Psoas muscle (tissue), 8 donors: ENCODE results near the gene EIF3F. TPM values are rescaled to one million over a fixed set of nuclear protein-coding genes. Genes with fewer than 3 reads are reported as not detected.

ENCODE experiments used
- ATAC-seq, 4 donors: fragments of 200-7000 bp; cut with Tn5 transposase; one replicate each; pipeline ENCODE4 v1.9.1; 2020; ENCODE audit warnings: moderate library complexity in 3 of 4, mild to moderate bottlenecking in 2 of 4
- DNase-seq, 2 donors: peaks; one replicate each; pipeline ENCODE4 v3.0.0-alpha.2; 2020
- H3K27ac ChIP-seq: fragments of 200-600 bp; one replicate; pipeline ENCODE4 v1.8.0; 2022
- H3K27me3 ChIP-seq, 3 donors: fragments of 200-600 bp in 1 of 3; one replicate each; pipeline versions ENCODE4 v1.6.1 to v1.8.0; 2013 to 2022; ENCODE audit warnings: low read length in 2 of 3, mild to moderate bottlenecking in 2 of 3, moderate library complexity in 1 of 3; ENCODE audit not compliant: insufficient read depth in 3 of 3
- H3K36me3 ChIP-seq, 2 donors: fragments of 200-600 bp in 1 of 2; one replicate each; pipeline versions ENCODE4 v1.6.1 to v1.8.0; 2013 to 2022; ENCODE audit warnings: low read depth in 1 of 2, mild to moderate bottlenecking in 1 of 2, moderate library complexity in 1 of 2; ENCODE audit not compliant: insufficient read depth in 1 of 2
- H3K4me1 ChIP-seq: fragments of 200-600 bp; one replicate; pipeline ENCODE4 v1.8.0; 2022
- H3K4me3 ChIP-seq: fragments of 200-600 bp; one replicate; pipeline ENCODE4 v1.8.0; 2022; ENCODE audit warnings: mild to moderate bottlenecking
- H3K9me3 ChIP-seq: fragments of 200-600 bp; one replicate; pipeline ENCODE4 v1.8.0; 2022
- CTCF ChIP-seq: fragments of 200-600 bp; IDR thresholded peaks from one replicate; pipeline ENCODE4 v1.8.0; 2022; ENCODE audit warnings: antibody characterized with exemption
- WGBS, 3 donors: extraction: QIAGEN DNeasy Blood & Tissue Kit; methylation state at CpG; one replicate each; pipeline versions ENCODE4 v1.1.6 to v1.1.7; 2013; 5-methylcytosine and 5-hydroxymethylcytosine counted together
- intact Hi-C, 2 donors: fragments of 100-400 bp; cut with DNase I; formaldehyde crosslinking; loops; one replicate each; pipeline versions ENCODE4 v1.11.0 to v1.14.2; 2022
- polyA plus RNA-seq, 3 donors: library from polyadenylated mRNA; stranded (reverse); fragments of 200-250 nt; gene quantifications; one replicate each; pipeline ENCODE4 v1.2.3, GENCODE V29; 2013
- total RNA-seq, 4 donors: library from RNA; stranded (reverse); fragmentation: NEBNext Ultra II Directional in 2 of 4; extraction: Animal tissue kit (Norgen Biotek cat#: 25700) in 2 of 4; gene quantifications; one replicate each; pipeline versions ENCODE4 v1.2.1 to v1.2.4, GENCODE V29; 2021 to 2023
- donor health status: healthy with polysubstance abuse.
- donor health status: DM: no; HTN: no; CAD: no; lungs with moderate emphysema.
- donor health status: Bipolar disorder and iron deficiency.
- donor health status: healthy.
- donor health status: DM: yes; HTN: yes; CAD: no.
- donor health status: DM: no; HTN: no; CAD: no.
- donor health status: DM: no; HTN: no; CAD: no.
- donor health status: DM: yes; HTN: yes; CAD: no.

EIF3F gene
- total and polyA plus RNA-seq, 7 donors, result 149 to 539 (median 208) TPM

- no peaks in the 10 kb centered on the region for H3K4me1 ChIP-seq
- DNase-seq, result peak; percentile 81 to 89
- no peak overlapping the region for H3K4me3 ChIP-seq
- TF ChIP-seq CTCF, result peak; percentile 84
- H3K27ac ChIP-seq, result no peak overlapping the region
- intact Hi-C loops, result loop anchor here (1.0 to 5.0 kb wide), 6 partner anchors 27 to 67 kb away; no protein-coding TSS in a partner anchor
- no peaks in the 10 kb centered on the region for H3K9me3 ChIP-seq
- peaks cover 0 to 2% (median 0%) of the 10 kb centered on the region in 3 donors for H3K27me3 ChIP-seq
- 48 to 54% (median 48%) methylated on average over 19 of the region's 19 CpGs for WGBS, 3 donors
- no peaks in the 10 kb centered on the region for H3K36me3 ChIP-seq
- ATAC-seq, result peak; percentile 88 to 96 (median 90)
These were observed 46.4 kb downstream of the EIF3F start for GRCh38 chr11:8033305-8034105.

DNA sequence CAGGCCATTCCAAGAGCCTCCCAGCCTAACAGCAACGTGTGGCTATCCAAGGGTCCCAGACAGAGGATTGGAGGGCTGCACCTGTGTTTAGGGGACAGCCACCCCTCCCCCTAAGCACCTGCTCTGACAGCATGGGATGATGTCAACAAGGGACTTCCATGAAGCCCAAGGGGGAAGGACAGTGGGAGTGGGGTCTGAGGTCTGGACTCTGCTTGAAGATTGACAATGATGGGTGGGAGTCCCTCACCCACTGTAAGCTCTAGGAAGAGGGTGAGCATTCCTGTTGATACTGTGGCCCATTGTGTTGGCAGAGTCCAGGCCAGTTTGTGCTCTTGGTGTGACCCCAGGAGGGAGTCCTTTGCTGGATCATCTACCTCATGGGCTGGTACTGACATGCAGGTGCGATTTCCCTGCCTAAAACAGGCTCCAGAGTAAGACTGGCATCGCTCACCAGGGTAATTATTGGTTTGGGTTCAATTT, 47.0 kb downstream of the EIF3F start:
- DNase-seq (no peak), ATAC-seq (peak in 1 of 4 donors; percentile 5)
- H3K36me3 ChIP-seq, result no peaks in the 10 kb centered on the region
- H3K27ac ChIP-seq, result no peak overlapping the region
- 90 to 92% (median 91%) methylated on average over 3 of the region's 3 CpGs for WGBS, 3 donors
- intact Hi-C loops, result loop anchor here in 1 of 2 donors (5.0 kb wide), 2 partner anchors 38 to 58 kb away; no protein-coding TSS in a partner anchor
- no peaks in the 10 kb centered on the region for H3K9me3 ChIP-seq
- no peaks in the 10 kb centered on the region for H3K4me1 ChIP-seq
- peaks cover 0 to 2% (median 0%) of the 10 kb centered on the region in 3 donors for H3K27me3 ChIP-seq
- no peak for TF ChIP-seq CTCF
- H3K4me3 ChIP-seq, result no peak overlapping the region

DNA sequence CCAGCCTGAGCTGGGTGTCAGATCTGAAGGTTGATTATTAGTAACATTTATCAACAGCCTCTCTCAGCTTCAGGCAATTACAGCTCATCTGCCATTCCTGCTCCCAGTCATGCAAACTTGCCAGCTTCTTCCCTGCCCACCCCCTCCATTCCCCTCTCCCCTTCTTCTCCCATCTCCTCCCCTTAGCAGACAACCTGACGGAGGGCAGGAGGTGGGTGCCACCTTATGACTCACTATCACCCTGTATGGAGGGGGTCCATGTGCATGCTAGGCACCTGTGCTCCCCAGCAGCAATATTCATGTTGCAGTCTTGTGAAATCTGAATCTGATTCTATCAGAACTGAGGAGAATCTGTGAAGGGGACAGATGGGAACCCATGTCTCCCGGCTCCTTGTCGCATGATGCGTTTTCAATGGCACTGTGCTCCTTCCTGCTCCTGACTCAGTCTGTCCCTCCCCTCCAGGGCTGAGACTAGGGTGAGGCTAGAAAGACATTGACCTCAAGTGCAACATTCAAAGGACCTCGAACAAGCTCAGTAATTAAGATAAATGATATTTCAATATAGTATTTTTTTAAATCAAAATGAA, 47.6 kb downstream of the EIF3F start:
- Histone ChIP-seq H3K9me3 (no peaks in the 10 kb centered on the region), H3K4me3 (no peak overlapping the region), H3K4me1 (no peaks in the 10 kb centered on the region), H3K36me3 (no peaks in the 10 kb centered on the region), H3K27me3 (peaks cover 0 to 2% (median 0%) of the 10 kb centered on the region in 3 donors), H3K27ac (no peak overlapping the region)
- DNase-seq, result no peak
- ATAC-seq, result no peak
- intact Hi-C loops, result loop anchor here in 1 of 2 donors (5.0 kb wide), 2 partner anchors 38 to 58 kb away; no protein-coding TSS in a partner anchor
- TF ChIP-seq CTCF, result no peak
- WGBS, 3 donors, result 74 to 83% (median 74%) methylated on average over 5 of the region's 5 CpGs

DNA sequence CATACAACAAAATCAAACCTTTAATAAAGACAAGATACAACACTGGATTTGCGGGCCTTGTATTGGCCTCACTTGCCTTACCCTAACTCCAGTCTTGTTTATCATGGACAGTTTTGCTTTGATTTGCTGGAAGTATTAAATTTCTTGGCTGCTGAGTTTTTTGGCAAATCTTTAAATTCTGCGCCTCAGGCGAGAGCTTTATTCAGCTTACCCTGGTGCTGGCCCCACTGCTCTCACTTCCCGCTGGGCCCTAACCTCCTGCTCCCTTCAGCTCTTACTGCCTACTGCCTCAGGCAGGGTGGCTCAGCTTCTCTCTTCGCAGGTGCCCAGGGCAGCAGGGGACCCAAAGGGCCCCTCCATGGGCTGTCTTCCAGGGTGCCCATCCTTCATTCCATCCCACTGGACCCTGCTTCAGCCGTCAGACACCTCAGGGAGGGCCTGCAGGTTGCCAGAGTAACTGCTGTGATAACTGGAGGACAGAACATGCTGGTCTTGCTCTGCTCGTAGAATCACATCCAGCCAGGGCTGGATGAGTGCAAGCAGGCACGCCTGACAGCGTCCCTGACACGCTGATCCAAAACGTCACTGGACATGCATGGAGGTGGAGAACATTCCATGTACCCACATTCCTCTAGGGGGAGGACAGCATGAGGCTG, 48.2 kb downstream of the EIF3F start:
- 57 to 81% (median 61%) methylated on average over 11 of the region's 11 CpGs for WGBS, 3 donors
- Histone ChIP-seq H3K9me3 (no peaks in the 10 kb centered on the region), H3K27me3 (peaks cover 0 to 2% (median 0%) of the 10 kb centered on the region in 3 donors), H3K36me3 (no peaks in the 10 kb centered on the region), H3K27ac (no peak overlapping the region), H3K4me1 (no peaks in the 10 kb centered on the region), H3K4me3 (no peak overlapping the region)
- TF ChIP-seq CTCF, result no peak
- no peak for ATAC-seq
- intact Hi-C loops, result no loop called here
- DNase-seq, result no peak
